Neural cell (in vitro differentiated cells): ENCODE measurements around the gene PIBF1. TPM values are rescaled to one million over a fixed set of nuclear protein-coding genes. Genes with fewer than 3 reads are reported as not detected.

Experiments used
- H2AFZ ChIP-seq: fragments of 200-600, 300-800 bp; sonication (generic), shearing (Covaris generic); 2 replicates; pipeline ENCODE4 v1.6.0; 2014; ENCODE audit warnings: low read depth, mild to moderate bottlenecking, antibody characterized with exemption, low read length, moderate library complexity
- H3F3A ChIP-seq: fragments of 200-600 bp; shearing (Covaris generic); 2 replicates; pipeline ENCODE4 v1.6.1; 2016; ENCODE audit warnings: mild to moderate bottlenecking, moderate library complexity, mixed read lengths, antibody characterized with exemption, low read length; ENCODE audit not compliant: insufficient read depth, poor library complexity, severe bottlenecking
- H3K27ac ChIP-seq: fragments of 200-600, 300-800 bp; sonication (generic), shearing (Covaris generic); 2 replicates; pipeline ENCODE4 v1.5.1; 2014; ENCODE audit warnings: mild to moderate bottlenecking, low read length, moderate library complexity
- H3K27me3 ChIP-seq: fragments of 300-800, 200-600 bp; sonication (generic), shearing (Covaris generic); 2 replicates; pipeline ENCODE4 v1.6.0; 2014; ENCODE audit warnings: mild to moderate bottlenecking, low read depth, low read length, moderate library complexity; ENCODE audit not compliant: insufficient read depth
- H3K36me3 ChIP-seq: fragments of 300-800, 200-600 bp; sonication (generic), shearing (Covaris generic); 2 replicates; pipeline ENCODE4 v1.5.1; 2014; ENCODE audit warnings: mild to moderate bottlenecking, antibody characterized with exemption, low read length, moderate library complexity; ENCODE audit not compliant: insufficient read depth
- H3K4me2 ChIP-seq: fragments of 300-800, 200-600 bp; sonication (generic), shearing (Covaris generic); 2 replicates; pipeline ENCODE4 v1.6.0; 2014; ENCODE audit warnings: mild to moderate bottlenecking, low read length
- H3K4me3 ChIP-seq: fragments of 300-800, 200-600 bp; sonication (generic), shearing (Covaris generic); 2 replicates; pipeline ENCODE4 v1.5.1; 2014; ENCODE audit warnings: mild to moderate bottlenecking, low read length, moderate library complexity
- H3K79me2 ChIP-seq: fragments of 200-600 bp; shearing (Covaris generic); replicated peaks from 2 replicates; pipeline ENCODE4 v1.6.0; 2014; ENCODE audit warnings: mild to moderate bottlenecking, low read length, moderate library complexity; ENCODE audit not compliant: insufficient read depth
- H3K9ac ChIP-seq: fragments of 300-800, 200-600 bp; sonication (generic), shearing (Covaris generic); 2 replicates; pipeline ENCODE4 v1.6.1; 2016; ENCODE audit warnings: mild to moderate bottlenecking, low read length, mixed read lengths
- H3K9me2 ChIP-seq: fragments of 200-600 bp; shearing (Covaris generic); 2 replicates; pipeline ENCODE4 v1.6.1; 2016; ENCODE audit warnings: mild to moderate bottlenecking, low read length, mixed read lengths; ENCODE audit not compliant: insufficient read depth
- H3K9me3 ChIP-seq: fragments of 200-600, 300-800 bp; sonication (generic), shearing (Covaris generic); 2 replicates; pipeline ENCODE4 v1.6.1; 2016; ENCODE audit warnings: mild to moderate bottlenecking, mixed run types, low read length, moderate library complexity, mixed read lengths
- H4K20me1 ChIP-seq: fragments of 200-600 bp; shearing (Covaris generic); 2 replicates; pipeline ENCODE4 v1.6.1; 2016; ENCODE audit warnings: mild to moderate bottlenecking, mixed run types; ENCODE audit not compliant: insufficient read depth
- EP300 ChIP-seq: fragments of 450-650 bp; conservative IDR thresholded peaks from 2 replicates; pipeline ENCODE4 v1.6.1; 2014; ENCODE audit warnings: antibody characterized with exemption, mild to moderate bottlenecking, moderate library complexity; ENCODE audit not compliant: poor library complexity, severe bottlenecking
- EZH2 ChIP-seq: fragments of 200-600, 300-800 bp; shearing (Covaris generic), sonication (generic); IDR thresholded peaks from 2 replicates; pipeline ENCODE4 v1.6.1; 2014; ENCODE audit warnings: antibody characterized with exemption, low read length, borderline replicate concordance, mild to moderate bottlenecking; ENCODE audit not compliant: insufficient read depth, poor library complexity, severe bottlenecking
- MXI1 ChIP-seq: fragments of 450-650 bp; conservative IDR thresholded peaks from 2 replicates; pipeline ENCODE4 v1.6.1; 2014; ENCODE audit warnings: antibody characterized with exemption, mild to moderate bottlenecking; ENCODE audit not compliant: poor library complexity, severe bottlenecking
- POLR2AphosphoS5 ChIP-seq: IDR thresholded peaks from 2 replicates; pipeline ENCODE4 v1.6.1; 2012
- RAD21 ChIP-seq: fragments of 450-650 bp; conservative IDR thresholded peaks from 2 replicates; pipeline ENCODE4 v1.6.1; 2014; ENCODE audit warnings: antibody characterized with exemption, mild to moderate bottlenecking, moderate library complexity
- SMC3 ChIP-seq: fragments of 450-650 bp; conservative IDR thresholded peaks from 2 replicates; pipeline ENCODE4 v1.6.1; 2014; ENCODE audit warnings: antibody characterized with exemption, mild to moderate bottlenecking, moderate library complexity; ENCODE audit not compliant: poor library complexity
- TAF1 ChIP-seq: IDR thresholded peaks from 2 replicates; pipeline ENCODE4 v1.6.1; 2012; ENCODE audit warnings: low read depth
- polyA plus RNA-seq: library from polyadenylated mRNA; depleted of rRNA; stranded (reverse); fragments of >200 nt; gene quantifications from 2 replicates; pipeline ENCODE4 v1.2.3, GENCODE V29; 2014
- TF ChIP-seq, protein P1 (sequence below): fragments of 450-650 bp; IDR thresholded peaks from 2 replicates; pipeline ENCODE4 v1.5.1; 2014; ENCODE audit warnings: antibody characterized with exemption, mild to moderate bottlenecking, moderate library complexity; ENCODE audit not compliant: poor library complexity, severe bottlenecking
- TF ChIP-seq, protein P2 (sequence below): IDR thresholded peaks from 2 replicates; pipeline ENCODE4 v1.6.1; 2012; ENCODE audit warnings: borderline replicate concordance

PIBF1 gene
- polyA plus RNA-seq, 1 donor from 2014 or later = 42.4 TPM

DNA sequence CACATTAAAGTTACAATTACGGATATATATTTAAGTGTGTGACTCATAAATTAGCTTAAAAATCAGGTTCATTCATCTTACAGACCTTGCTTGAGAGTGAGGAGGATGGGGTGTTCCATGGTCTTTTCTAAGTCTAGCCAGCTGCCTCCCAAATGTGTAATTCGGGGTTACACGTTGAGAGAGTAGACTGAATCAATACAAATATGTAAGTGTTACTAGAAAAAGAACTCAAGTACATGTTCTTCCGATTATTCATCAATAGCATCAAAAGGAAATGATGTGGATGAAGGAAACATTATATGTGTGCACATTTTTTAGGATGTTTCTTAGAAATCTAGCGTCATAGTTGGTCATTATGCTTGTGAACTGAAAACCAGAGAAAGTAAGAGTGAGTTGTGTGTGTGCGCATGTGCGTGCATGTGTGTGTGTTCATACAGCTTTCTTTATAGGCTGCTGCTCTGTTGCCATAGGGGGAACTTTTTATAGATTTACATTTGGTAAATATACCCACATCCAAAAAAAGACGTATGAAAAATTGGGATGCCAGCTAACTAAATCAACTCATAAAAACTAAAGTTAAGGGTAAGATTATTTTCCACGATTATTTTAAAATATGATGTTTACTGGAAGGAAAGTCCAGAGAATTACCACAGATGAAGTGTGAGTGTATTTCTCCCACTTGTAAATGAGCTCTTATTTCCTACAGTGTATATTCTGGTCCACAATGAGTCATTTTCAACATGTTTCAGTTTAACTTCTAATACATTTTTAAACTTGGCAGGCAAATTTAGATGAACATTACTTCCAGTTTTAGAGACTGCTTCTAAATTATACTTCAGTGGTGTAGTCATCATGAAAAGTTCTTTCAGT, 82.4 kb downstream of the PIBF1 start:
- no peaks in the 10 kb centered on the region for H3F3A ChIP-seq
- no peak overlapping the region for H3K4me2 ChIP-seq
- H3K27ac ChIP-seq = no peak overlapping the region
- H3K9me3 ChIP-seq = no peaks in the 10 kb centered on the region
- no peaks in the 10 kb centered on the region for H3K79me2 ChIP-seq
- no peak overlapping the region for H2AFZ ChIP-seq
- H3K9ac ChIP-seq = no peak overlapping the region
- H3K9me2 ChIP-seq = no peaks in the 10 kb centered on the region
- H3K27me3 ChIP-seq = no peaks in the 10 kb centered on the region
- H3K4me3 ChIP-seq = no peak overlapping the region
- no peaks in the 10 kb centered on the region for H4K20me1 ChIP-seq
- peaks cover 4% of the 10 kb centered on the region for H3K36me3 ChIP-seq
- TF ChIP-seq EZH2 (no peak), RAD21 (no peak), POLR2AphosphoS5 (no peak), SMC3 (no peak), MXI1 (no peak), EP300 (no peak), TAF1 (no peak)
- TF ChIP-seq, protein P1, sequence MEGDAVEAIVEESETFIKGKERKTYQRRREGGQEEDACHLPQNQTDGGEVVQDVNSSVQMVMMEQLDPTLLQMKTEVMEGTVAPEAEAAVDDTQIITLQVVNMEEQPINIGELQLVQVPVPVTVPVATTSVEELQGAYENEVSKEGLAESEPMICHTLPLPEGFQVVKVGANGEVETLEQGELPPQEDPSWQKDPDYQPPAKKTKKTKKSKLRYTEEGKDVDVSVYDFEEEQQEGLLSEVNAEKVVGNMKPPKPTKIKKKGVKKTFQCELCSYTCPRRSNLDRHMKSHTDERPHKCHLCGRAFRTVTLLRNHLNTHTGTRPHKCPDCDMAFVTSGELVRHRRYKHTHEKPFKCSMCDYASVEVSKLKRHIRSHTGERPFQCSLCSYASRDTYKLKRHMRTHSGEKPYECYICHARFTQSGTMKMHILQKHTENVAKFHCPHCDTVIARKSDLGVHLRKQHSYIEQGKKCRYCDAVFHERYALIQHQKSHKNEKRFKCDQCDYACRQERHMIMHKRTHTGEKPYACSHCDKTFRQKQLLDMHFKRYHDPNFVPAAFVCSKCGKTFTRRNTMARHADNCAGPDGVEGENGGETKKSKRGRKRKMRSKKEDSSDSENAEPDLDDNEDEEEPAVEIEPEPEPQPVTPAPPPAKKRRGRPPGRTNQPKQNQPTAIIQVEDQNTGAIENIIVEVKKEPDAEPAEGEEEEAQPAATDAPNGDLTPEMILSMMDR = no peak
- TF ChIP-seq, protein P2, sequence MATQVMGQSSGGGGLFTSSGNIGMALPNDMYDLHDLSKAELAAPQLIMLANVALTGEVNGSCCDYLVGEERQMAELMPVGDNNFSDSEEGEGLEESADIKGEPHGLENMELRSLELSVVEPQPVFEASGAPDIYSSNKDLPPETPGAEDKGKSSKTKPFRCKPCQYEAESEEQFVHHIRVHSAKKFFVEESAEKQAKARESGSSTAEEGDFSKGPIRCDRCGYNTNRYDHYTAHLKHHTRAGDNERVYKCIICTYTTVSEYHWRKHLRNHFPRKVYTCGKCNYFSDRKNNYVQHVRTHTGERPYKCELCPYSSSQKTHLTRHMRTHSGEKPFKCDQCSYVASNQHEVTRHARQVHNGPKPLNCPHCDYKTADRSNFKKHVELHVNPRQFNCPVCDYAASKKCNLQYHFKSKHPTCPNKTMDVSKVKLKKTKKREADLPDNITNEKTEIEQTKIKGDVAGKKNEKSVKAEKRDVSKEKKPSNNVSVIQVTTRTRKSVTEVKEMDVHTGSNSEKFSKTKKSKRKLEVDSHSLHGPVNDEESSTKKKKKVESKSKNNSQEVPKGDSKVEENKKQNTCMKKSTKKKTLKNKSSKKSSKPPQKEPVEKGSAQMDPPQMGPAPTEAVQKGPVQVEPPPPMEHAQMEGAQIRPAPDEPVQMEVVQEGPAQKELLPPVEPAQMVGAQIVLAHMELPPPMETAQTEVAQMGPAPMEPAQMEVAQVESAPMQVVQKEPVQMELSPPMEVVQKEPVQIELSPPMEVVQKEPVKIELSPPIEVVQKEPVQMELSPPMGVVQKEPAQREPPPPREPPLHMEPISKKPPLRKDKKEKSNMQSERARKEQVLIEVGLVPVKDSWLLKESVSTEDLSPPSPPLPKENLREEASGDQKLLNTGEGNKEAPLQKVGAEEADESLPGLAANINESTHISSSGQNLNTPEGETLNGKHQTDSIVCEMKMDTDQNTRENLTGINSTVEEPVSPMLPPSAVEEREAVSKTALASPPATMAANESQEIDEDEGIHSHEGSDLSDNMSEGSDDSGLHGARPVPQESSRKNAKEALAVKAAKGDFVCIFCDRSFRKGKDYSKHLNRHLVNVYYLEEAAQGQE = no peak

DNA sequence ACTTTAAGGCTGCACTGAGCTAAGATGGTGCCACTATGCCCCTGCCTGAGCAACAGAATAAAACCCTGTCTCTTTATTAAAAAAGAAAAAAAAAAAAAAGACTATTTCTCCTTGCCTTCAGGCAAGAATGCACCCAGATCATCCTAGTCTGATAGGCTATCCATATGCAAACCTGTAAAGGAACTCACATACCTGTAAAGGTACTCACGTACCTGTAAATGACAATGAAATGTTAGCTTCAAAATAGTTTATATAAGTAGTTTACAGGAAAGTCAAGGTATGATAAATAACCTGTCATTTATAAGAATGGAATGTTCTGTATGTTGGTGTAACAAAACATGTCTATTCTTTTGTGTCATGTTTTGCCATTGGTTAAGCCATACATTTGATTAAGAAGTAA, 86.3 kb downstream of the PIBF1 start:
- Histone ChIP-seq H3K79me2 (no peaks in the 10 kb centered on the region), H3F3A (no peaks in the 10 kb centered on the region), H2AFZ (no peak overlapping the region), H3K4me2 (no peak overlapping the region), H3K9ac (no peak overlapping the region), H3K9me3 (no peaks in the 10 kb centered on the region), H3K36me3 (no peaks in the 10 kb centered on the region), H3K9me2 (no peaks in the 10 kb centered on the region), H3K27ac (no peak overlapping the region), H3K27me3 (no peaks in the 10 kb centered on the region), H4K20me1 (no peaks in the 10 kb centered on the region), H3K4me3 (no peak overlapping the region)
- TF ChIP-seq POLR2AphosphoS5 = no peak
- TF ChIP-seq EP300 = no peak
- TF ChIP-seq TAF1 = no peak
- TF ChIP-seq MXI1 = no peak
- TF ChIP-seq RAD21 = no peak
- TF ChIP-seq, protein P2 = no peak
- TF ChIP-seq, protein P1 = no peak
- TF ChIP-seq SMC3 = no peak
- TF ChIP-seq EZH2 = no peak
